Upper lobe of right lung (tissue), 1 donor: ENCODE results near the gene KCND1. TPM values are rescaled to one million over a fixed set of nuclear protein-coding genes. Genes with fewer than 3 reads are reported as not detected.

ENCODE experiments used
- ATAC-seq: fragments of 200-7000 bp; cut with Tn5 transposase; one replicate; pipeline ENCODE4 v1.9.1; 2020; ENCODE audit warnings: mild to moderate bottlenecking, moderate library complexity
- DNase-seq: peaks from one replicate; pipeline ENCODE4 v3.0.0-alpha.2; 2020
- H3K27ac ChIP-seq: fragments of 200-600 bp; one replicate; pipeline ENCODE4 v1.8.0; 2022
- H3K27me3 ChIP-seq: fragments of 200-600 bp; one replicate; pipeline ENCODE4 v1.8.0; 2022; ENCODE audit warnings: mild to moderate bottlenecking
- H3K36me3 ChIP-seq: fragments of 200-600 bp; one replicate; pipeline ENCODE4 v1.8.0; 2022
- H3K4me1 ChIP-seq: fragments of 200-600 bp; one replicate; pipeline ENCODE4 v1.8.0; 2022
- H3K4me3 ChIP-seq: fragments of 200-600 bp; one replicate; pipeline ENCODE4 v1.8.0; 2022; ENCODE audit warnings: mild to moderate bottlenecking
- H3K9me3 ChIP-seq: fragments of 200-600 bp; one replicate; pipeline ENCODE4 v1.8.0; 2022
- CTCF ChIP-seq: fragments of 200-600 bp; IDR thresholded peaks from one replicate; pipeline ENCODE4 v1.8.0; 2022; ENCODE audit warnings: antibody characterized with exemption
- intact Hi-C: fragments of 100-400 bp; cut with DNase I; formaldehyde crosslinking; loops from one replicate; pipeline ENCODE4 v1.11.0; 2022
- long read RNA-seq: library from polyadenylated mRNA; unstranded; transcript quantifications from one replicate; pipeline ENCODE4 v2.0.0, GENCODE V29; 2021
- total RNA-seq: library from RNA; stranded (reverse); fragmentation: NEBNext Ultra II Directional; extraction: Animal tissue kit (Norgen Biotek cat#: 25700); gene quantifications from one replicate; pipeline ENCODE4 v1.2.1, GENCODE V29; 2021
- donor health status: DM: no; HTN: yes; CAD: no; lungs with severe emphysema.

Gene KCND1
- total RNA-seq = 1.2 TPM
- long read RNA-seq, full-length matches to known transcripts = 1 of 2 reads
- long read RNA-seq, partial matches to known transcripts = 1 of 2 reads
- long read RNA-seq, other reads (novel, unspliced or antisense) = 0 of 2 reads

GRCh38 chrX:48971249-48972219, at the start of gene KCND1:
Gene KCND1, minus strand, starts transcription at chrX:48971844. Its CDS starts 1,573 bp downstream, at chrX:48970271.
- Histone ChIP-seq H3K27ac (peak within 1 kb of the TSS; percentile 24), H3K36me3 (no peaks in the 10 kb centered on the region), H3K4me3 (peak within 1 kb of the TSS; percentile 33), H3K9me3 (no peaks in the 10 kb centered on the region), H3K27me3 (no peaks in the 10 kb centered on the region), H3K4me1 (no peaks in the 10 kb centered on the region)
- DNase-seq = no peak
- intact Hi-C loops = no loop called here
- no peak for TF ChIP-seq CTCF
- ATAC-seq = peak; percentile 40

- H3K4me3 ChIP-seq = no peak overlapping the region
- no peak for TF ChIP-seq CTCF
- H3K27me3 ChIP-seq = no peaks in the 10 kb centered on the region
- intact Hi-C loops = no loop called here
- H3K36me3 ChIP-seq = no peaks in the 10 kb centered on the region
- DNase-seq = no peak
- no peaks in the 10 kb centered on the region for H3K4me1 ChIP-seq
- no peaks in the 10 kb centered on the region for H3K9me3 ChIP-seq
- H3K27ac ChIP-seq = no peak overlapping the region
- no peak for ATAC-seq
These were observed 48.1 kb upstream of the KCND1 start for GRCh38 chrX:49019599-49020249.

GRCh38 chrX:49019050-49019449, 47.4 kb upstream of the KCND1 start:
- DNase-seq = no peak
- H3K4me1 ChIP-seq = no peaks in the 10 kb centered on the region
- intact Hi-C loops = no loop called here
- no peak overlapping the region for H3K27ac ChIP-seq
- no peak for TF ChIP-seq CTCF
- no peaks in the 10 kb centered on the region for H3K27me3 ChIP-seq
- H3K9me3 ChIP-seq = no peaks in the 10 kb centered on the region
- ATAC-seq = no peak
- no peak overlapping the region for H3K4me3 ChIP-seq
- H3K36me3 ChIP-seq = no peaks in the 10 kb centered on the region

- Histone ChIP-seq H3K27ac (no peak overlapping the region), H3K36me3 (peaks cover 3% of the 10 kb centered on the region), H3K4me3 (no peak overlapping the region), H3K9me3 (no peaks in the 10 kb centered on the region), H3K4me1 (no peaks in the 10 kb centered on the region), H3K27me3 (no peaks in the 10 kb centered on the region)
- intact Hi-C loops = no loop called here
- ATAC-seq = no peak
- DNase-seq = no peak
- no peak for TF ChIP-seq CTCF
These were observed 32.1 kb upstream of the KCND1 start for GRCh38 chrX:49003696-49004095.

GRCh38 chrX:49002091-49002935, 30.7 kb upstream of the KCND1 start, which contains the start of gene GRIPAP1:
Gene GRIPAP1, minus strand, starts transcription at chrX:49002264. Its CDS starts 35 bp downstream, at chrX:49002229.
- TF ChIP-seq CTCF = no peak
- intact Hi-C loops = no loop called here
- Histone ChIP-seq H3K4me3 (peak within 1 kb of the TSS; percentile 63), H3K4me1 (no peaks in the 10 kb centered on the region), H3K27me3 (no peaks in the 10 kb centered on the region), H3K36me3 (peaks cover 14% of the 10 kb centered on the region), H3K9me3 (no peaks in the 10 kb centered on the region), H3K27ac (peak within 1 kb of the TSS; percentile 93)
- peak; percentile 95 for ATAC-seq
- DNase-seq = peak; percentile 85
